GM12801 (cell line): ENCODE measurements around the gene CHST7.

Experiments used
- CTCF ChIP-seq: IDR thresholded peaks from one replicate; pipeline ENCODE4 v1.5.1; 2011; ENCODE audit warnings: control low read depth; ENCODE audit not compliant: insufficient read length; ENCODE audit errors: extremely low read depth

The CHST7 gene

GRCh38 chrX:46577221-46578005 lies 3.8 kb downstream of the CHST7 start:
- no peak for TF ChIP-seq CTCF

- no peak for TF ChIP-seq CTCF
These were observed 5.7 kb downstream of the CHST7 start for GRCh38 chrX:46579250-46579649.

GRCh38 chrX:46580613-46581012 lies 7.0 kb downstream of the CHST7 start:
- no peak for TF ChIP-seq CTCF

GRCh38 chrX:46582325-46582724 lies 8.8 kb downstream of the CHST7 start:
- no peak for TF ChIP-seq CTCF

GRCh38 chrX:46582966-46583365 lies 9.4 kb downstream of the CHST7 start:
- TF ChIP-seq CTCF: no peak

- no peak for TF ChIP-seq CTCF
These were observed 11.2 kb downstream of the CHST7 start for GRCh38 chrX:46584736-46585135.

GRCh38 chrX:46587158-46587557 lies 13.6 kb downstream of the CHST7 start:
- no peak for TF ChIP-seq CTCF
